ENCODE results near the gene TBCCD1. TPM values are rescaled to one million over a fixed set of nuclear protein-coding genes. Genes with fewer than 3 reads are reported as not detected.
A peak's percentile ranks its signal among the peaks of the same experiment; 100 is the strongest.

TBCCD1 gene
- total and polyA plus RNA-seq, 2 experiments from 2014 or later = 13.1 to 14.9 TPM

DNA sequence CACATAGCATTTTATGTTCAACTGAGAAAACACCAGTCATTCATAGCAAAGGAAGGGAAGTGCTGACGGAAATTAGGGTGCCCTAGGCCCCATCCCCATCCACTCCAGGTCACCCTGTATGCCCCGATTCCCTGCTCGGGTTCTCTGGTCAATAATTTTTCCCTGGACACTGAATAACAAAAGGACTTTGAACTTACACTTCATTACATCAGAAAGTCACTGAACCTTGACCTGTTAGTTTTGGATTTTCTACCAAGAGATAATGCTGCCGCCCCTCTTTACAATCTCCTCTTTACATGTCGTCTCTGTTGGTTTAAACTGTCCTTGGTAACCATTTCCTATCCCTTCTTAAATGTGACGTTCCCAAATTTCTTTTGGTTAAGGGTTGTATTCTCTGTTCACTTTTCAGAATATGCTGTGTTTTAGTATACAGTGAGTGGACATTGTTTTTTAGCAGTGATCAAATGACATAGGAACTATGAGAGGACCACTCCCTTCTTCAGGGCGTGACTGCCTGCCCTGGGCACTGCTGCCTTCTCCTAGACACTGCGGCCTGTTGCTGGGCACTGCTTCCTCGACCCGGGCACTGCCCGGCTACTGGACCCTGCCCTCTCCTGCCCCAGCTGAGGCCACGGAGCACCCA, 32.1 kb upstream of the TBCCD1 start:
- Histone ChIP-seq H3K4me2 (no peak overlapping the region), H3K9me2 (replicated peaks; ENCODE audit: insufficient read depth) (no peaks in the 10 kb centered on the region), H4K20me1 (ENCODE audit: insufficient read depth, poor library complexity, severe bottlenecking) (no peaks in the 10 kb centered on the region), H2AFZ (no peak overlapping the region), H3K27ac (peak overlapping the region; percentile 89), H3K4me1 (ENCODE audit: insufficient read depth) (peaks cover 22% of the 10 kb centered on the region), H3K36me3 (replicated peaks; ENCODE audit: insufficient read depth, low read depth) (no peaks in the 10 kb centered on the region), H3K79me2 (no peaks in the 10 kb centered on the region), H3K27me3 (no peaks in the 10 kb centered on the region), H3K9me3 (ENCODE audit: low read depth) (no peaks in the 10 kb centered on the region), H3K4me3 (no peak overlapping the region)
- WGBS (ENCODE audit: low lambda C conversion rate, missing lambda C conversion rate) = 72% methylated on average over 12 of the region's 12 CpGs
- no peak for DNase-seq (ENCODE audit: low spot score)
- no peak for TF ChIP-seq EZH2phosphoT487 (IDR thresholded peaks at IDR 0.05; ENCODE audit: low read depth, severe bottlenecking, unreplicated experiment)
- no peak for TF ChIP-seq EZH2 (IDR thresholded peaks at IDR 0.05; ENCODE audit: borderline replicate concordance)
- TF ChIP-seq, protein P1, sequence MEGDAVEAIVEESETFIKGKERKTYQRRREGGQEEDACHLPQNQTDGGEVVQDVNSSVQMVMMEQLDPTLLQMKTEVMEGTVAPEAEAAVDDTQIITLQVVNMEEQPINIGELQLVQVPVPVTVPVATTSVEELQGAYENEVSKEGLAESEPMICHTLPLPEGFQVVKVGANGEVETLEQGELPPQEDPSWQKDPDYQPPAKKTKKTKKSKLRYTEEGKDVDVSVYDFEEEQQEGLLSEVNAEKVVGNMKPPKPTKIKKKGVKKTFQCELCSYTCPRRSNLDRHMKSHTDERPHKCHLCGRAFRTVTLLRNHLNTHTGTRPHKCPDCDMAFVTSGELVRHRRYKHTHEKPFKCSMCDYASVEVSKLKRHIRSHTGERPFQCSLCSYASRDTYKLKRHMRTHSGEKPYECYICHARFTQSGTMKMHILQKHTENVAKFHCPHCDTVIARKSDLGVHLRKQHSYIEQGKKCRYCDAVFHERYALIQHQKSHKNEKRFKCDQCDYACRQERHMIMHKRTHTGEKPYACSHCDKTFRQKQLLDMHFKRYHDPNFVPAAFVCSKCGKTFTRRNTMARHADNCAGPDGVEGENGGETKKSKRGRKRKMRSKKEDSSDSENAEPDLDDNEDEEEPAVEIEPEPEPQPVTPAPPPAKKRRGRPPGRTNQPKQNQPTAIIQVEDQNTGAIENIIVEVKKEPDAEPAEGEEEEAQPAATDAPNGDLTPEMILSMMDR (IDR thresholded peaks at IDR 0.05; ENCODE audit: poor library complexity) = no peak

DNA sequence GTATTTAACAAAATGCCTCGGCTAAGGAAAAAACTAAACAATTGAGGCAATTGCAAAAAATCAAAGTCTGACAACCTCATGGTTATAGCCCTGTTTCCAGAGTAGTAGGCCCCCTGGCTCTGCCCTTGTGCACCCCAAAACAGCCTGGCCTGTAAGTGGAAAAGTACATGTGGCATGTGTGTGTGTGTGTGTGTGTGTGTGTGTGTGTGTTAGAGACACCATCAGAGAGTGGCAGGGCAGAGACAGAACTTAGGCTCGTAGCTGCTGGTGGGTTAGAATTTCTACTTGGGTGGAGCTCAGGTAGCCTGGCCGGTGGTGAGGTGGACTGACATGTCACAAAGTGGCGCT, 31.6 kb upstream of the TBCCD1 start:
- H3K27ac ChIP-seq = peak overlapping the region; percentile 89
- no peak overlapping the region for H3K4me3 ChIP-seq
- H2AFZ ChIP-seq = no peak overlapping the region
- H3K9me2 ChIP-seq (replicated peaks; ENCODE audit: insufficient read depth) = no peaks in the 10 kb centered on the region
- H3K79me2 ChIP-seq = no peaks in the 10 kb centered on the region
- no peaks in the 10 kb centered on the region for H3K9me3 ChIP-seq (ENCODE audit: low read depth)
- H3K4me2 ChIP-seq = no peak overlapping the region
- no peaks in the 10 kb centered on the region for H3K27me3 ChIP-seq
- TF ChIP-seq EZH2phosphoT487 (IDR thresholded peaks at IDR 0.05; ENCODE audit: low read depth, severe bottlenecking, unreplicated experiment) (no peak), EZH2 (IDR thresholded peaks at IDR 0.05; ENCODE audit: borderline replicate concordance) (no peak)
- TF ChIP-seq, protein P1 (IDR thresholded peaks at IDR 0.05; ENCODE audit: poor library complexity) = no peak
- 65% methylated on average over 4 of the region's 4 CpGs for WGBS (ENCODE audit: low lambda C conversion rate, missing lambda C conversion rate)
- peaks cover 27% of the 10 kb centered on the region for H3K4me1 ChIP-seq (ENCODE audit: insufficient read depth)
- no peak for DNase-seq (ENCODE audit: low spot score)
- no peaks in the 10 kb centered on the region for H4K20me1 ChIP-seq (ENCODE audit: insufficient read depth, poor library complexity, severe bottlenecking)
- no peaks in the 10 kb centered on the region for H3K36me3 ChIP-seq (replicated peaks; ENCODE audit: insufficient read depth, low read depth)

DNA sequence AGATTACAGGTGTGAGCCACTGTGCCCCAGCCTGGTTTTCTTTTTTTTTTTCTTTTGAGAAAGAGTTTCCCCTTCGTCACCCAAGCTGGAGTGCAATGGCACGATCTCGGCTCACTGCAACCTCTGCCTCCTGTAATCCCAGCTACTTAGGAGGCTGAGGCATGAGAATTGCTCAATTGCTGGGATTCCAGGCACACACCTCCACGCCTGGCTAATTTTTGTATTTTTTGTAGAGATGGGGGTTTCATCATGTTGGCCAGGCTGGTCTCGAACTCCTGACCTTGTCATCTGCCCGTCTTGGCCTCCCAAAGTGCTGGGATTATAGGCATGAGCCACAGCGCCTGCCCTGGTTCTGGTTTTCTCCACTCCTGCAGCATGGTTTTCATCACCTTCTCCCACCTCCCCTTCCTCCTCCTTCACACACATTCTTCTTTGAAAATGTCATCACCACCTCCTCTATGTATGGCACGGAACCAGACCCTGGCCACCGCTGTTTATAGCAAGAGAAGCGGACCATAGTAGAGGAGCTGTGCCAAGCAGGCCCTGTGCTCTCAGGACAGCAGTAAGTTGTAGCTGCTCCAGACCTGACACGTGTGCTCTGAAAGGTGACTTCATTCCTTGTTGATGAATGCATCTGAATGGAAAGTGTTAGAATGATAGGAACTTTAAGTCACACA, 31.1 kb upstream of the TBCCD1 start:
- Histone ChIP-seq H3K4me2 (no peak overlapping the region), H3K4me3 (no peak overlapping the region), H4K20me1 (ENCODE audit: insufficient read depth, poor library complexity, severe bottlenecking) (no peaks in the 10 kb centered on the region), H2AFZ (no peak overlapping the region), H3K9me2 (replicated peaks; ENCODE audit: insufficient read depth) (no peaks in the 10 kb centered on the region), H3K79me2 (no peaks in the 10 kb centered on the region), H3K27ac (peak overlapping the region; percentile 89), H3K4me1 (ENCODE audit: insufficient read depth) (peaks cover 32% of the 10 kb centered on the region), H3K27me3 (no peaks in the 10 kb centered on the region), H3K9me3 (ENCODE audit: low read depth) (no peaks in the 10 kb centered on the region), H3K36me3 (replicated peaks; ENCODE audit: insufficient read depth, low read depth) (no peaks in the 10 kb centered on the region)
- 72% methylated on average over 11 of the region's 11 CpGs for WGBS (ENCODE audit: low lambda C conversion rate, missing lambda C conversion rate)
- DNase-seq (ENCODE audit: low spot score) = peak; percentile 49
- TF ChIP-seq EZH2phosphoT487 (IDR thresholded peaks at IDR 0.05; ENCODE audit: low read depth, severe bottlenecking, unreplicated experiment) = no peak
- TF ChIP-seq, protein P1 (IDR thresholded peaks at IDR 0.05; ENCODE audit: poor library complexity) = no peak
- no peak for TF ChIP-seq EZH2 (IDR thresholded peaks at IDR 0.05; ENCODE audit: borderline replicate concordance)
